GM10266 (cell line): ENCODE results near the gene SLC12A8.
A peak's percentile ranks its signal among the peaks of the same experiment; 100 is the strongest.

Experiments
- DNase-seq: peaks from one replicate; pipeline ENCODE4 v3.0.0; 2012; ENCODE audit errors: extremely low spot score
- TF ChIP-seq, protein P1 (sequence below): IDR thresholded peaks from 2 replicates; pipeline ENCODE4 v1.5.1; 2012; ENCODE audit warnings: mild to moderate bottlenecking, low read depth; ENCODE audit not compliant: control insufficient read depth, insufficient read depth; ENCODE audit errors: missing control alignments

The SLC12A8 gene

DNA sequence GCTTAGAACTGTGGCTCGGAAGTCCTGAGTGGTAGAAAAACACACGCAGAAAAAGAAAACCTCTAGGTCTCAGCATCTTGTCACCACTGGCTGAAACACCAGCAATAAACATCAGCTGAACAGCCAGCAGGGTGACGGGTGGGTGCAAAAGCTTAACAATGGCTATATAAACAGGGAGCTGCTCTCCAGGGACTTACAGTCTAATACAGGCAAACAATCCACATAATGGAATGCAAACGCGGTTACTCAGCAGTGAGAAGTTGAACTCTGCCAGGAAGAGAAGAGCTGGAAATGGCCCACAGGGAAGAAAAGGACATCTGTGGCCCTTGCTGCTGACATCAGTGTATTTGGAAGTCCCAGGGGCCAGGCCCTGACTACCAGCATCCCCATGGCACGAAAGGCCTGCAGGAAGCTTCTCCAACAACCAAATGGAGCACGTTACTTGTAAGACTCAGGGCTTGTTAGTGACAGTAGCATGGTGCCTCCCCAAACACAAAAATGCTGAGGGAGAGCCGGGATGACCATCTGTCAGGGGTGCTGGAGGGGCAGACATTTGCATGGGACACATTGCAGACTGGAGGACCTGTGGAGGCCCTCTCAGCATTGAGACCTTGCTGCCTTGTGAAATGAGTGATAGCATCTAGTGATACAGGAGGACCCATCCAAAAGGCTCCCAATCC lies 159.8 kb downstream of the SLC12A8 start:
- no peak for DNase-seq
- TF ChIP-seq, protein P1, sequence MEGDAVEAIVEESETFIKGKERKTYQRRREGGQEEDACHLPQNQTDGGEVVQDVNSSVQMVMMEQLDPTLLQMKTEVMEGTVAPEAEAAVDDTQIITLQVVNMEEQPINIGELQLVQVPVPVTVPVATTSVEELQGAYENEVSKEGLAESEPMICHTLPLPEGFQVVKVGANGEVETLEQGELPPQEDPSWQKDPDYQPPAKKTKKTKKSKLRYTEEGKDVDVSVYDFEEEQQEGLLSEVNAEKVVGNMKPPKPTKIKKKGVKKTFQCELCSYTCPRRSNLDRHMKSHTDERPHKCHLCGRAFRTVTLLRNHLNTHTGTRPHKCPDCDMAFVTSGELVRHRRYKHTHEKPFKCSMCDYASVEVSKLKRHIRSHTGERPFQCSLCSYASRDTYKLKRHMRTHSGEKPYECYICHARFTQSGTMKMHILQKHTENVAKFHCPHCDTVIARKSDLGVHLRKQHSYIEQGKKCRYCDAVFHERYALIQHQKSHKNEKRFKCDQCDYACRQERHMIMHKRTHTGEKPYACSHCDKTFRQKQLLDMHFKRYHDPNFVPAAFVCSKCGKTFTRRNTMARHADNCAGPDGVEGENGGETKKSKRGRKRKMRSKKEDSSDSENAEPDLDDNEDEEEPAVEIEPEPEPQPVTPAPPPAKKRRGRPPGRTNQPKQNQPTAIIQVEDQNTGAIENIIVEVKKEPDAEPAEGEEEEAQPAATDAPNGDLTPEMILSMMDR = no peak

DNA sequence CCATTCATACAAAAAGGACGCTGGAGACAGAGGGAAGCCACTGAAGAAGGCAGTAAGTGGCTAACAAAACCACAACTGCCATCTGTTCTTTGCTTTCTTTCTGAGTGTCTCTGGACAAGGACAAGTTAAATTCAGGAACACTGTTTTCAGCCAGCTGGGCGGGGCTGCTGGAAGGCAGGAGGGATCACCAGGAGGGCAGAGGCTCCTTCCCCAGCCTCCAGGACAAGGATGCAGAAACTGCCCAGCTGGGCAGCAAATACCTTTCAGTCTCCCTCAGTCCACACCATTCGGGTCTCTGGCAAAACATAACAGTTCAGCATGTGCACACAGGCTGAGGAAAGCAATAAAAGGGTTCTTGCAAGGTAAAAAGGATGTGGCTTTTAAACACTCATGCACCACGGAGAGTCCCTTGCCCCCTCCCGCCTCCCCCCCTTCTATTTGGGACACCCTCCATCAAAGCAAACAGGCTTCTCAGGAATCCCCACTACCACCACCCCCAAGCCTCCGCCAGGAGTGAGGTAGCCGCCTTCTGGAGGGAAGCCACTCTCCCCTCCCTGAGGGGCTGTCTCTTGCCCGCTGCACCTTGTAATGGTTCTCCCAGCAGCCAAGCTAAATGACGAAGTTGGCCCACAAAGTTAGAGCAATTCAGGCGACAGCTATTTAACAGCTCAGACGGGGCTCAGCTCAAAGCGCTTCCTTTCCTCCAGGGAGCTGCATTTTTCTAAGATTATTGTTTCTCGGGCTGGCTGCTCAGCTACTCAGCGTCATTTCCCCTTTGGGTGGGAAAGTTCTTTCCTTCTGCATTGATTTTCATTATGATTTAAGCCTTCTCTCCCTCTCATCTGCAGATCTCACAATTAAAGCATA lies 160.6 kb downstream of the SLC12A8 start:
- TF ChIP-seq, protein P1 = no peak
- peak; percentile 83 for DNase-seq

DNA sequence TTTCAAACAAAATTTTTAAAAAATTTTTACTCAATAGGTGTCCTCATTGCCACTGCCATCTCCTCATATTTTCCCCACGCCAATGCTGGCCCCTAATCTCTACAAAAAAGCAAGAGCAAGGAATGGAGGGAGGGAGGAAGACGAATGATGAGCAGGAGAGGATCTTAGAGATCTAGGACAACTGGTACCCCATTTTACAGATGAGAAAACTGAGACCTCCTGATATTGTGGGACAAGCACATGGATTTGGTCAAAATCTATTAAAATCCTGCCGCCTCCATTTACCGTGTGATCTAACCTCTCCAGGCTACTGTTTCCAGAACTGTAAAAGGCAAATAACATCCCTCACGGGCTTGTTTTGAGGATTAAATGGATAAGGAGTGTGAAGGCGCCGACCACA lies 161.3 kb downstream of the SLC12A8 start:
- TF ChIP-seq, protein P1 = no peak
- no peak for DNase-seq

DNA sequence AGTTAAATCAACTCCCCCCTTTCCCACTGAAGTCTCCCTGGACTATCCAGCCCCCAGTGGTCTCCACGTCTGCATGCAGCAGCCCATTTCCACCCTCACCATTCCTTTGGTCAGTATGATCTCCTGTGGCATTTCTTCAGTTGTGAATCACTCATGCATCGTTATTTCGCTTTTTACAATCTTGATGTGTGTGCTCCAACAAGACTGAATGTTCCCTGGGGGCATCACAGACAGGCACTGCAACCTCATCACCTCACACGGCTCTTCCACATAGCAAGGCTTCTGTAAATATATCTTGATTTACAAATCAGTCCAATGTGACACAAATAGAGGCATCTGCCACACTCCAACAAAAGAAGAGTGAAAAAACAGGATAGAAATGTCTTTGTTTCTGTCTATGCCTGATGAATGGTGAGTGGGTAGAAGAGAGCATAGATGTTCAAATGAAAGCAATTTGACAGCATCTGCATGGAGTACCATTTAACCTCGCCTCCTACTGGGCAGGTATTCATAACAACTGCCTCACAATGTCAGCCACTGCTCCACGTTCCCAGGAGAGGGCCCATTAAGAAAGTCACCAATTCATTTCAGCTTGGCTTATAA lies 162.0 kb downstream of the SLC12A8 start:
- DNase-seq = no peak

DNA sequence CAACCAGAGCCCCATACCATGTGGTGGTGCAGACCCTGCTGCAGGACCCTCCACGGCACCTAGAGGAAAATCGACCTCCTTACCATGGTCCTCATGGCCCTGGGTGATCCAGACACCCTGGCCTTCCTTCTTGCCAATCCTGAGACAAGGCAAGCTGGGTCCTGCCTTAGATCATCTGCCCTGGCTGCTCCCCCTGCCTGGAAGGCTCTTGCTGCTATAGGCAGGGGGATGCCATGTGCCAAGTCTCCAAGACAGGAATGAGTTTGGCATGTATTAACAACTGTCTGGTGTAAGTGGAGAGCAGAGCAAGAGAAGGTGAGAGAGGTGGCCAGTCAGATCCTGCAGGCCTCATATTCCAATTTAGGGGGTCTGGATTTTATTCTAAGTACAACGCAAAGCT lies 164.3 kb downstream of the SLC12A8 start:
- TF ChIP-seq, protein P1 = no peak
- no peak for DNase-seq

More for the DNA sequence above, 162.0 kb downstream of the SLC12A8 start:
- TF ChIP-seq, protein P1 = no peak

DNA sequence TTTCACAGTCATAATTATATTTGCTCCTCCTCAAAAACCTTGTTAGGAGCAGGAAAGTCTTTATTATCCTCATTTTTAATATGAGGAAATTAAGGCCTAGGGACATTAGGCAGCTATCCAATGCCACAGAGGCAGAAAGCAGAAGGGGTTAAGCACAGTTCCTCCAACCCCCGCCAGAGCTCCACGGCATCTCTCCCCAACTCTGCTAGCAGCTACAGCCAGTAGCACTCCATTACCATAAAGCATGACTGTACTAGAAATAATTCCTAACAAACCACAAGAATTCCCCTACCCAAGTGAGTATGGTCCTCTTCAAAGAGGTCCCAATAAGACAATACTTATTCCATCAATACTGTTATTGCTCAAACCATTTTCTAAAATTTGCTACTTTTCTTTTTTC lies 166.6 kb downstream of the SLC12A8 start:
- TF ChIP-seq, protein P1 = no peak
- no peak for DNase-seq
